Lung (tissue), 12 donors: Measurements from ENCODE around the gene FGF12. TPM values are rescaled to one million over a fixed set of nuclear protein-coding genes. Genes with fewer than 3 reads are reported as not detected.

Source experiments
- ATAC-seq: fragments of 200-7000 bp; cut with Tn5 transposase; one replicate; pipeline ENCODE4 v1.9.1; 2020; ENCODE audit warnings: moderate number of reproducible peaks; ENCODE audit not compliant: insufficient read depth, low FRiP score
- DNase-seq, 3 donors: peaks; one replicate each; pipeline ENCODE4 v3.0.0-alpha.2; 2013 to 2017
- H3K27ac ChIP-seq, 2 donors: one replicate each; pipeline ENCODE4 v1.5.1; 2013; ENCODE audit warnings: mild to moderate bottlenecking in 2 of 2, moderate library complexity in 2 of 2, control low read depth in 1 of 2, inconsistent platforms in 1 of 2, low read depth in 1 of 2, low read length in 1 of 2
- H3K27me3 ChIP-seq, 3 donors: one replicate each; pipeline ENCODE4 v1.5.1; 2013; ENCODE audit warnings: low read length in 2 of 3; ENCODE audit not compliant: control insufficient read depth in 3 of 3, insufficient read depth in 3 of 3
- H3K36me3 ChIP-seq, 4 donors: one replicate each; pipeline ENCODE4 v1.5.1; 2013; ENCODE audit warnings: low read length in 4 of 4, mild to moderate bottlenecking in 1 of 4, moderate library complexity in 1 of 4; ENCODE audit not compliant: control insufficient read depth in 4 of 4, insufficient read depth in 4 of 4
- H3K4me1 ChIP-seq, 5 donors: one replicate each; pipeline ENCODE4 v1.5.1; 2013; ENCODE audit warnings: low read length in 5 of 5, mild to moderate bottlenecking in 2 of 5, moderate library complexity in 1 of 5; ENCODE audit not compliant: control insufficient read depth in 5 of 5, insufficient read depth in 5 of 5
- H3K4me3 ChIP-seq: one replicate; pipeline ENCODE4 v1.5.1; 2013; ENCODE audit warnings: mild to moderate bottlenecking, control low read depth, moderate library complexity
- H3K9ac ChIP-seq, 2 donors: one replicate each; pipeline ENCODE4 v1.5.1; 2013; ENCODE audit warnings: low read length in 2 of 2, control low read depth in 1 of 2; ENCODE audit not compliant: insufficient read depth in 1 of 2
- H3K9me3 ChIP-seq, 4 donors: one replicate each; pipeline ENCODE4 v1.5.1; 2013; ENCODE audit warnings: low read length in 3 of 4, mild to moderate bottlenecking in 1 of 4, moderate library complexity in 1 of 4; ENCODE audit not compliant: control insufficient read depth in 4 of 4, insufficient read depth in 3 of 4
- WGBS, 2 donors: extraction: QIAGEN DNeasy Blood & Tissue Kit; methylation state at CpG; one replicate each; pipeline ENCODE4 v1.1.7; 2013; 5-methylcytosine and 5-hydroxymethylcytosine counted together
- polyA plus RNA-seq, 2 donors: library from polyadenylated mRNA; stranded (reverse); fragments of 200-250 nt; gene quantifications; one replicate each; pipeline ENCODE4 v1.2.1, GENCODE V29; 2013
- total RNA-seq, 2 donors: library from RNA; depleted of rRNA in 1 of 2; stranded (reverse); fragments of >200 nt in 1 of 2; gene quantifications; one replicate each; pipeline ENCODE4 v1.2.1, GENCODE V29; 2014 to 2021
- TF ChIP-seq, protein P1 (sequence below): IDR thresholded peaks from 2 replicates; pipeline ENCODE4 v1.5.1; 2012; ENCODE audit warnings: mild to moderate bottlenecking; ENCODE audit errors: control extremely low read depth, extremely low read depth
- donor health status: control.
- donor health status: control.
- donor health status: Bipolar disorder and iron deficiency.
- donor health status: healthy.
- donor health status: DM: yes; HTN: yes; CAD: no.

Gene FGF12
- total and polyA plus RNA-seq, 4 donors: 0.23 to 6.0 (median 1.7) TPM

DNA sequence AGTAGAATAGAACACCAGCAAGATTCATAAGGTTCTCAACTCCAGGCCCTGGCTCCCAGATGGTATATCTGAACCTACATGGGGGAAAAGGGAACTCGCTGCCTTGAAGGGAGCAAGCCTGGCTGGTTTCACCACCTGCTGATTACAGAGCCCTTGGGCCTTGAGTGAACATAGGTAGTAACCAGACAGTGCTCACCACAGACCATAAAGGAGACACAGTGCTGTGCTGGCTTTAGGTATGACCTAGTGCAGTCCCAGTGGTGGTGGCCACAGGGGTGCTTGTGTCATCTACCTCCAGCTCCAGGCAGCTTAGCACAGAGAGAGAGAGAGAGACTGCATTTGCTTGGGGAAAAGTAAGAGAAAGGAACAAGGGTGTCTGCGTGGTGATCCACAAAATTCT, 409.8 kb downstream of the FGF12 start:
- no peak overlapping the region for H3K9ac ChIP-seq
- H3K27ac ChIP-seq: no peak overlapping the region
- no peaks in the 10 kb centered on the region for H3K36me3 ChIP-seq
- DNase-seq: no peak
- no peak overlapping the region for H3K4me3 ChIP-seq
- peaks cover 0 to 3% (median 0%) of the 10 kb centered on the region in 4 donors for H3K9me3 ChIP-seq
- ATAC-seq: no peak
- no peaks in the 10 kb centered on the region for H3K27me3 ChIP-seq
- WGBS, 2 donors: 82 to 91% methylated on average over 2 of the region's 2 CpGs
- TF ChIP-seq, protein P1, sequence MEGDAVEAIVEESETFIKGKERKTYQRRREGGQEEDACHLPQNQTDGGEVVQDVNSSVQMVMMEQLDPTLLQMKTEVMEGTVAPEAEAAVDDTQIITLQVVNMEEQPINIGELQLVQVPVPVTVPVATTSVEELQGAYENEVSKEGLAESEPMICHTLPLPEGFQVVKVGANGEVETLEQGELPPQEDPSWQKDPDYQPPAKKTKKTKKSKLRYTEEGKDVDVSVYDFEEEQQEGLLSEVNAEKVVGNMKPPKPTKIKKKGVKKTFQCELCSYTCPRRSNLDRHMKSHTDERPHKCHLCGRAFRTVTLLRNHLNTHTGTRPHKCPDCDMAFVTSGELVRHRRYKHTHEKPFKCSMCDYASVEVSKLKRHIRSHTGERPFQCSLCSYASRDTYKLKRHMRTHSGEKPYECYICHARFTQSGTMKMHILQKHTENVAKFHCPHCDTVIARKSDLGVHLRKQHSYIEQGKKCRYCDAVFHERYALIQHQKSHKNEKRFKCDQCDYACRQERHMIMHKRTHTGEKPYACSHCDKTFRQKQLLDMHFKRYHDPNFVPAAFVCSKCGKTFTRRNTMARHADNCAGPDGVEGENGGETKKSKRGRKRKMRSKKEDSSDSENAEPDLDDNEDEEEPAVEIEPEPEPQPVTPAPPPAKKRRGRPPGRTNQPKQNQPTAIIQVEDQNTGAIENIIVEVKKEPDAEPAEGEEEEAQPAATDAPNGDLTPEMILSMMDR: no peak
- H3K4me1 ChIP-seq: no peaks in the 10 kb centered on the region

DNA sequence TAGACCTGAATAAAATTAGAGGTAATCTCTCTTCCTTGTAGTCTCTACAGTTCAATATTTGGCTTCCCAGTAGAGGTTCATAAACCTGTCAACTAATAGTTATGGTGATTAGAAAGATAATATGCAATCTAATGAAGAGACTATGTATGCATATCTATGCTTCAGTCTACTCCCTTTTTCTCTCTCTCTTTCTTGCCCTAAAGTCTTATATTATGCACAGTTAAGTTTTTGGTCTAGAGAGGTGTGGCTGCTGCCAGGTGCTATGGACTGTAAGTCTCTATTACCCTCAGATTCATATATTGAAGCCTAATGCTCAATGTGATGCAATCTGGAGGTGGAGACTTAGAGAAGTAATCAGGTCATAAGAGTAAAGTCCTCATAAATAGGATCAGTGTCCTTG, 413.7 kb downstream of the FGF12 start:
- H3K27ac ChIP-seq: no peak overlapping the region
- H3K9me3 ChIP-seq: peaks cover 0 to 3% (median 0%) of the 10 kb centered on the region in 4 donors
- H3K27me3 ChIP-seq: no peaks in the 10 kb centered on the region
- no peaks in the 10 kb centered on the region for H3K36me3 ChIP-seq
- DNase-seq: no peak
- TF ChIP-seq, protein P1: no peak
- H3K4me3 ChIP-seq: no peak overlapping the region
- no peaks in the 10 kb centered on the region for H3K4me1 ChIP-seq
- no peak for ATAC-seq
- no peak overlapping the region for H3K9ac ChIP-seq

DNA sequence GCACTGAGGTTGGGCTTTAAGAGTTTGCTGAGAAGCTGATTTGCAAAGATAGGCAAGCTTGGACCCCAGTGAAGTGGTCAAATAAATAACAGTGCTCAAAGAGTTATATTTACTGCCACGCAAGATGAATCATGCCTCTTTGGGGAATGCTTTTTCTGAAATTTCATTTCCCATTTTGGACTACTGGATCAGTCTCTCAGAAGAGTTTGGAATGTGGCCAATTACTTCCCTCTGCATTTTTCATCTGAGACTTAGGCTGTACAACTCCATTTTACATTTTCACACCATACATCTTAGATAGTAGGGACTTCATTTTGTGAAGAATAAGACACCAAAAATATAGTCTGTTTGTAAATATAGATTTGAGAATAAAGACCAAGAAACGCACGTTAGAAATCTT, 419.7 kb downstream of the FGF12 start:
- Histone ChIP-seq H3K9me3 (no peaks in the 10 kb centered on the region), H3K4me1 (peaks cover 0 to 3% (median 0%) of the 10 kb centered on the region in 5 donors), H3K9ac (no peak overlapping the region), H3K4me3 (no peak overlapping the region), H3K27me3 (no peaks in the 10 kb centered on the region), H3K36me3 (no peaks in the 10 kb centered on the region), H3K27ac (no peak overlapping the region)
- no peak for DNase-seq
- ATAC-seq: no peak
- WGBS, 2 donors: 87 to 88% methylated on average over 3 of the region's 3 CpGs
- TF ChIP-seq, protein P1: no peak

DNA sequence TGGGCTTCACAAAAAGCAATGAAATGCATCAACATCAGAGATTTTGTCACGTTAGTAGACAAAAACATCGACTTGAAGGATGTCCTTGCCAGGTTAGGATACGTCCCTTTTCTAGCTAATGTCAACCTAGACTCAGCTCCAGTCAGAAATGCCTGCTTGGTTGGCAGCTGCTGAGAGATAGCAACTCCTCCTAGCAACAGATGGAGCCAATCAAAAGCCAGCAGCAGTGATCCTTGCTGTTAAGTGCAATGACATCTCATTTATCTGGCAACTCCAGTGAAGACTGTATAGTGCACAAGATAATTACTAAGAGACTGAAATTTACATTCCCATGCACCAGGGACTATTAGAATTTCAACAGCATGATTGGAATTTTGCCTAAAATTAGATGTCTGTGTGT, 424.1 kb downstream of the FGF12 start:
- H3K27ac ChIP-seq: no peak overlapping the region
- WGBS, 2 donors: 61 to 62% methylated on average over 3 of the region's 3 CpGs
- no peaks in the 10 kb centered on the region for H3K27me3 ChIP-seq
- ATAC-seq (no peak), DNase-seq (no peak)
- no peaks in the 10 kb centered on the region for H3K36me3 ChIP-seq
- H3K9ac ChIP-seq: no peak overlapping the region
- peaks cover 0 to 3% (median 0%) of the 10 kb centered on the region in 5 donors for H3K4me1 ChIP-seq
- H3K9me3 ChIP-seq: no peaks in the 10 kb centered on the region
- TF ChIP-seq, protein P1: no peak
- no peak overlapping the region for H3K4me3 ChIP-seq
